Mucosa of descending colon (tissue), 3 donors: ENCODE measurements around the gene TMEM145. TPM values are rescaled to one million over a fixed set of nuclear protein-coding genes. Genes with fewer than 3 reads are reported as not detected.
"Not testable (repeated sequence)": the region's sequence is repeated elsewhere in the genome, so short reads cannot be mapped to it uniquely, and the experiment has no call there.

ENCODE experiments used
- ATAC-seq: fragments of 200-7000 bp; cut with Tn5 transposase; one replicate; pipeline ENCODE4 v1.9.1; 2020; ENCODE audit warnings: mild to moderate bottlenecking, moderate library complexity
- DNase-seq, 3 donors: peaks; one replicate each; pipeline ENCODE4 v3.0.0-alpha.2; 2020
- H3K36me3 ChIP-seq: fragments of 200-600 bp; one replicate; pipeline ENCODE4 v1.8.0; 2021; ENCODE audit warnings: low read depth, mild to moderate bottlenecking
- H3K4me1 ChIP-seq: fragments of 200-600 bp; one replicate; pipeline ENCODE4 v1.8.0; 2021; ENCODE audit warnings: low read depth, mild to moderate bottlenecking
- H3K4me3 ChIP-seq: fragments of 200-600 bp; one replicate; pipeline ENCODE4 v1.8.0; 2021; ENCODE audit warnings: mild to moderate bottlenecking
- H3K9me3 ChIP-seq: fragments of 200-600 bp; one replicate; pipeline ENCODE4 v1.8.0; 2021; ENCODE audit warnings: mild to moderate bottlenecking
- CTCF ChIP-seq: fragments of 200-600 bp; IDR thresholded peaks from one replicate; pipeline ENCODE4 v1.8.0; 2022; ENCODE audit warnings: antibody characterized with exemption, mild to moderate bottlenecking
- intact Hi-C, 2 donors: fragments of 100-400 bp; cut with DNase I in 1 of 2; cut with micrococcal nuclease in 1 of 2; formaldehyde crosslinking; loops; one replicate each; pipeline versions ENCODE4 v1.11.0 to v1.11.1; 2022; cut with DNase I, micrococcal nuclease
- long read RNA-seq, 2 donors: library from polyadenylated mRNA; unstranded; transcript quantifications; one replicate each; pipeline ENCODE4 v2.0.0, GENCODE V29; 2019 to 2021
- total RNA-seq, 3 donors: library from RNA; stranded (reverse); fragmentation: NEBNext Ultra II Directional in 2 of 3; extraction: Animal tissue kit (Norgen Biotek cat#: 25700) in 2 of 3; gene quantifications; one replicate each; pipeline versions ENCODE4 v1.2.1 to v1.2.4, GENCODE V29; 2021 to 2023
- donor health status: DM: no; HTN: no; CAD: no; lungs with moderate emphysema.
- donor health status: DM: no; HTN: no; CAD: no.
- donor health status: DM: no; HTN: yes; CAD: no.

Gene TMEM145
- under 1 TPM in 2 of 3 donors, not detected in 1; 0.17 to 0.63 TPM for total RNA-seq
- long read RNA-seq, donor 1, partial matches to known transcripts: 0 of 1 reads
- long read RNA-seq, donor 1, other reads (novel, unspliced or antisense): 1 of 1 reads
- long read RNA-seq, donor 2: 0 reads

DNA sequence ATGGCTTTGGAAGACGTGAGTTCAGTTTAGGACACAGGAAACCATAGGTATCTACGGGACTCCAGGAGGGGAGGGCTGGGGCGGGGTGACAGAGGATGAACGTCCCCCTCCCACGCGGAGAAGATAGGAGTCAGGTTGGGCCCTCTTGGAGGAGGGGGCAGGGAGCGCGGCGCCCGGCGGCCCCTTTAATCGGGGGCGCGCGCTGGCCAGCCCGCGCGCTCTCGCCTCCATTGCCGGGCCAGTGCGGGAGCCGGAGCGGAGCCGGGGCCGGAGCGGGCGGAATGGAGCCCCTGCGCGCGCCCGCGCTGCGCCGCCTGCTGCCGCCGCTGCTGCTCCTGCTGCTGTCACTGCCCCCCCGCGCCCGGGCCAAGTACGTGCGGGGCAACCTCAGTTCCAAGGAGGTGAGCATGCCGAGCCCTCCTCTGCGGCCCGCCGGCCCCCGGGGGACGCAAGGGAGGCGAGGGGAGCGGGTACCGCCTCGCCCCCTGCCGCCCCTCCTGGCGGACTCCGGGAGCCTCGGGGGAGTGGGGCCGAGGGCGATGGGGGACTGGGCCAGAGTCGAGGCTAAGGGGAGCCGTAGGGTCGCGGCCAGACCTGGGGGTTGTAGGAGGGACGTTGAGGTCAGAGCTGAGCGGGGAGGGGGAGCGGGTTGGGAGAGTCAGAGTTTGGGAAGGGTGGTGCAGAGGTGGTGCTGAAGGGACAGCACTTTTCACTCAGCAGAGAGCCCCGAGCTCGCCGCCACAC lies at the start of gene TMEM145:
TMEM145 (plus strand) TSS at position 214 of the 744 bp plus-strand sequence; CDS start at position 282, 68 bp downstream.
- Histone ChIP-seq H3K36me3 (no peaks in the 10 kb centered on the region), H3K9me3 (no peaks in the 10 kb centered on the region), H3K4me1 (peaks cover 10% of the 10 kb centered on the region), H3K4me3 (no peak within 1 kb of the TSS)
- intact Hi-C loops: no loop called here
- ATAC-seq (peak; percentile 83), DNase-seq (peak in 1 of 3 donors; percentile 66)
- TF ChIP-seq CTCF: no peak

DNA sequence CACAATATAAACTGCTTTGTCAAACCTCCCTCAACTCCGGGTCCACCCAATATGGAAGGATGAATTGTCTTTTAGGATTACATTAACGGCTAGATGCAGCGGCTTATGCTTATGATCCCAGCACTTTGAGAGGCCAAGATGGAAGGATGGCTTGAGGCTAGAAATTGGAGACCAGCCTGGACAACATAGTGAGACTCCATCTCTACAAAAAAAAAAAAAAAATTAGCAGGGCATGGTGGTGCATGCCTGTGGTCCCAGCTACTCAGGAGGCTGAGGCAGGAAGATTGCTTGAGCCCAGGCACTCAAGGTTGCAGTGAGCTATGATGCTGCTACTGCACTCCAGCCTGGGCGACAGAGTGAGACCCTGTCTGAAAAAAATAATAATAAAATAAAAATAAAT lies 47.0 kb upstream of the TMEM145 start:
- intact Hi-C loops: not testable (repeated sequence)

GRCh38 chr19:42266928-42267603 lies 46.0 kb upstream of the TMEM145 start:
- ATAC-seq, intact Hi-C loops, H3K36me3 ChIP-seq, H3K9me3 ChIP-seq, H3K4me3 ChIP-seq: not testable (repeated sequence)
- DNase-seq: peak in 1 of 3 donors; percentile 28
- H3K4me1 ChIP-seq: peaks cover 26% of the 10 kb centered on the region

More for the DNA sequence above, 47.0 kb upstream of the TMEM145 start:
- not testable (repeated sequence) for H3K36me3 ChIP-seq, H3K4me3 ChIP-seq, DNase-seq, H3K9me3 ChIP-seq, ATAC-seq
- H3K4me1 ChIP-seq: peaks cover 21% of the 10 kb centered on the region

- ATAC-seq: no peak
- Histone ChIP-seq H3K4me3 (peak overlapping the region; percentile 40), H3K9me3 (no peaks in the 10 kb centered on the region), H3K4me1 (peaks cover 26% of the 10 kb centered on the region), H3K36me3 (peaks cover 8% of the 10 kb centered on the region)
- DNase-seq: no peak
- intact Hi-C loops: no loop called here
- no peak for TF ChIP-seq CTCF
Measured at GRCh38 chr19:42267644-42268141, 45.4 kb upstream of the TMEM145 start.

GRCh38 chr19:42268142-42268703 lies 44.9 kb upstream of the TMEM145 start:
- intact Hi-C loops: no loop called here
- Histone ChIP-seq H3K4me3 (peak overlapping the region; percentile 40), H3K9me3 (no peaks in the 10 kb centered on the region), H3K36me3 (peaks cover 8% of the 10 kb centered on the region), H3K4me1 (peaks cover 26% of the 10 kb centered on the region)
- ATAC-seq (peak; percentile 82), DNase-seq (peak; percentile 97 to 100 (median 98))
- no peak for TF ChIP-seq CTCF

DNA sequence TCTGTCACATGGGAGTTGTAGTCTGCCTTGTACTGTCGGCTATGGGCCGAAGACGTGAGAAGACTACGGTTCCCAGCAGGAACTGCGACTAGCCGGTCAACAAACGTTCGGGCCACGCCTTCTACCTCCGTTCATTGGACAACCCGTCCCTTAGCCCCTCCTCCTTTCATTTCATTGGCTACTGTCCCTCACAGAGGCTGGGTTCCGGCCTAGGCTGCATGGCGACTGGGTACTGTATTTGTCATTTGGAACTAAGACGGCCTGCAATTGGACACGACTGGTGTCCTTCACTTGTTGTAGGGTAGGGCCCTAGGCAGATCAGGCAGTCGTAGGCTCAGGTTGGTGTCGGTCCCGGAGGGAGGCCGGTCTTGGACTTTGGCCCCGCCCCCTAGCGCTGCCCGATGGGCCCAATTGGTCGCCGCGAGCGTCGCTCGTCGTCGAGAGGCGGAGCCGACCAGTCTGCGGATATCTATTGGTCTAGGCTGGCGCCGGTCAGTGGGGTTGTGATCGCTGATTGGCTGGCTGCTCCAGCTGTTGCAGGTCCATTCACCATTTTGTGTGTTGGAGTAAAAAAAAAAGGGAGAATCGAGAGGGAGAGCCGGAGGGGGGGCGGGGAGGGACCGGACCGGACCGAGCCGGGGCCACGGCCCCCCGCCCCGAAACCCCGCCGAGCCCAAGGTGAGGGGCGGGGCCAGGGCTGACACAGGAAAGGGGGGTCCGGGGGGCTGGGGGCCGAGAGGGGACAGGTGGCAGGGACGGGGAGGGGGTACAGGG lies 44.2 kb upstream of the TMEM145 start, which contains the start of gene CIC:
CIC (plus strand) TSS at position 549 of the 774 bp plus-strand sequence. CDS start 2,532 bp downstream, outside the sequence.
- Histone ChIP-seq H3K9me3 (no peaks in the 10 kb centered on the region), H3K36me3 (peaks cover 8% of the 10 kb centered on the region), H3K4me1 (peaks cover 26% of the 10 kb centered on the region), H3K4me3 (peak within 1 kb of the TSS; percentile 40)
- no peak for TF ChIP-seq CTCF
- intact Hi-C loops: no loop called here
- ATAC-seq (peak; percentile 83), DNase-seq (peak; percentile 99)
